Panc1 (cell line): ENCODE measurements around the gene HBEGF. TPM values are rescaled to one million over a fixed set of nuclear protein-coding genes. Genes with fewer than 3 reads are reported as not detected.
A peak's percentile ranks its signal among the peaks of the same experiment; 100 is the strongest.

Experiments used
- ATAC-seq: fragments of 200-7000 bp; cut with Tn5 transposase; 2 replicates; pipeline ENCODE4 v1.9.1; 2020; ENCODE audit warnings: mild to moderate bottlenecking, moderate library complexity
- Bru-seq: library from RNA; stranded (reverse); fragments of 400-500 nt; gene quantifications from one replicate; lab custom pipeline; 2021; lab: Mats Ljungman, UMichigan
- BruChase-seq, 2 experiments: library from RNA; stranded (reverse); fragments of 400-500 nt; gene quantifications; one replicate each; lab custom pipeline; 2021; lab: Mats Ljungman, UMichigan
- BruUV-seq: library from RNA; stranded (reverse); fragments of 400-500 nt; replicated peaks from 2 replicates; lab custom pipeline; 2021; lab: Mats Ljungman, UMichigan
- CTCF ChIA-PET: fragments of 300-600 bp; sonication (Branson Sonifier 250); formaldehyde crosslinking; loops from one replicate; lab custom pipeline; 2022; ENCODE audit warnings: antibody characterized with exemption; lab: Charles Lee
- POLR2A ChIA-PET: fragments of 300-600 bp; sonication (Branson Sonifier 250); formaldehyde crosslinking; loops from one replicate; lab custom pipeline; 2022; ENCODE audit warnings: antibody characterized with exemption; lab: Charles Lee
- DNase-seq: peaks from one replicate; pipeline ENCODE4 v3.0.0-alpha.2; 2010; ENCODE audit warnings: low read depth, low spot score
- H3K27ac ChIP-seq: 2 replicates; pipeline ENCODE4 v1.5.1; 2011; ENCODE audit warnings: mild to moderate bottlenecking, low read length, inconsistent platforms
- H3K27me3 ChIP-seq: fragments of 200-500 bp; sonication (Bioruptor generic); 2 replicates; pipeline ENCODE4 v1.6.0; 2014; ENCODE audit warnings: low read length, inconsistent platforms; ENCODE audit not compliant: control insufficient read depth, insufficient read depth
- H3K36me3 ChIP-seq: fragments of 200-500 bp; sonication (Bioruptor generic); 2 replicates; pipeline ENCODE4 v1.5.1; 2014; ENCODE audit warnings: inconsistent platforms, mild to moderate bottlenecking, low read length, moderate library complexity; ENCODE audit not compliant: control insufficient read depth, insufficient read depth
- H3K4me1 ChIP-seq: 2 replicates; pipeline ENCODE4 v1.5.1; 2011; ENCODE audit warnings: inconsistent platforms, mild to moderate bottlenecking, low read length, moderate library complexity; ENCODE audit not compliant: control insufficient read depth, insufficient read depth
- H3K4me3 ChIP-seq, 2 experiments: 2 replicates each; pipeline ENCODE4 v1.5.1; 2011 to 2012; ENCODE audit warnings: low read depth in 2 of 2, low read length in 2 of 2, mild to moderate bottlenecking in 2 of 2, inconsistent platforms in 1 of 2, moderate library complexity in 1 of 2
- H3K9me3 ChIP-seq: fragments of 200-500 bp; sonication (Bioruptor generic); 2 replicates; pipeline ENCODE4 v1.5.1; 2014; ENCODE audit warnings: low read depth, mild to moderate bottlenecking, inconsistent platforms, low read length, moderate library complexity; ENCODE audit not compliant: control insufficient read depth, insufficient read depth
- CTCF ChIP-seq: fragments of 450-650 bp; IDR thresholded peaks from 2 replicates; pipeline ENCODE4 v1.5.1; 2017; ENCODE audit warnings: mild to moderate bottlenecking
- POLR2AphosphoS5 ChIP-seq: IDR thresholded peaks from 2 replicates; pipeline ENCODE4 v1.6.1; 2012; ENCODE audit warnings: mild to moderate bottlenecking, low read depth, low read length, moderate library complexity
- REST ChIP-seq, 2 experiments: IDR thresholded peaks; 2 replicates each; pipeline ENCODE4 v1.6.1; 2011 to 2012; ENCODE audit warnings: low read depth in 2 of 2, control low read depth in 1 of 2, low read length in 1 of 2, mild to moderate bottlenecking in 1 of 2, moderate library complexity in 1 of 2; ENCODE audit not compliant: insufficient read depth in 1 of 2
- SIN3A ChIP-seq: IDR thresholded peaks from 2 replicates; pipeline ENCODE4 v1.6.1; 2012; ENCODE audit warnings: low read depth, mild to moderate bottlenecking, low read length, moderate library complexity, borderline replicate concordance; ENCODE audit not compliant: insufficient read depth
- TCF7L2 ChIP-seq: IDR thresholded peaks from 2 replicates; pipeline ENCODE4 v1.6.1; 2011; ENCODE audit warnings: mild to moderate bottlenecking, low read depth, low read length, inconsistent platforms
- in situ Hi-C: cut with HindIII; loops from 2 replicates; pipeline ENCODE4 v1.10.0; 2016; ENCODE audit warnings: low sequenced_read_pairs, low pct_unique_long_range_greater_than_20kb
- intact Hi-C: fragments of 100-400 bp; cut with micrococcal nuclease; formaldehyde crosslinking; loops from one replicate; pipeline ENCODE4 v1.10.0; 2022; ENCODE audit not compliant: unreplicated experiment
- long read RNA-seq: library from polyadenylated mRNA; unstranded; transcript quantifications from one replicate; pipeline ENCODE4 v2.0.0, GENCODE V29; 2021; ENCODE audit not compliant: unreplicated experiment
- polyA plus RNA-seq: library from polyadenylated mRNA; unstranded; fragments of >200 nt; gene quantifications from one replicate; pipeline ENCODE4 v1.2.1, GENCODE V29; 2012; ENCODE audit warnings: missing spikeins; ENCODE audit not compliant: insufficient read length
- total RNA-seq: library from RNA; stranded (reverse); gene quantifications from one replicate; pipeline ENCODE4 v1.2.1, GENCODE V29; 2021; ENCODE audit not compliant: unreplicated experiment

The HBEGF gene
- total RNA-seq (5.0 TPM), Bru-seq, nascent RNA (percentile 56 among the genes with signal in this experiment), BruChase-seq, experiment 1, labeled RNA remaining after a 2-hour chase (percentile 57 among the genes with signal in this experiment), BruChase-seq, experiment 2, labeled RNA remaining after a 6-hour chase (percentile 52 among the genes with signal in this experiment)
- 2.9 TPM for polyA plus RNA-seq
- long read RNA-seq, transcript HBEGF-201 (6 exons, 2,386 nt) = major isoform, 7 of 10 reads
- long read RNA-seq, partial matches to known transcripts = 2 of 10 reads
- long read RNA-seq, other reads (novel, unspliced or antisense) = 0 of 10 reads

- DNase-seq = peak; percentile 46
- peak; percentile 93 for ATAC-seq
- H3K4me1 ChIP-seq = peaks cover 14% of the 10 kb centered on the region
These were observed at the start of gene HBEGF for GRCh38 chr5:140346348-140347221. TSS of gene HBEGF (minus strand) at chr5:140346603. CDS start at chr5:140346328, 275 bp downstream.

More at GRCh38 chr5:140346348-140347221, at the start of gene HBEGF:
- BruUV-seq = no TSS peak
- in situ Hi-C loops = no loop called here
- POLR2A ChIA-PET = interaction anchor here (0.6 to 0.7 kb wide), 2 partner anchors 18 to 172 kb away, joined by 3 read pairs; partner anchors contain the start of gene CYSTM1
- TF ChIP-seq REST (IDR thresholded peaks at IDR 0.05; ENCODE audit: insufficient read depth in 1 of 2, low read depth in 2 of 2, low read length in 1 of 2) (no peak), TCF7L2 (no peak), CTCF (peak; percentile 59), SIN3A (peak; percentile 43; the same call in 1 of the 2 replicates), POLR2AphosphoS5 (peak; percentile 74)
- no peaks in the 10 kb centered on the region for H3K36me3 ChIP-seq
- H3K4me3 ChIP-seq = peak within 1 kb of the TSS; percentile 63 to 68
- CTCF ChIA-PET = interaction anchor here (0.6 to 5.1 kb wide), 17 partner anchors 8 to 243 kb away, joined by 3 to 79 read pairs (median 5); partner anchors contain the start of gene PFDN1
- H3K9me3 ChIP-seq = no peaks in the 10 kb centered on the region
- intact Hi-C loops = loop anchor here (2.0 kb wide), 1 partner anchor 44 kb away; the partner anchor contains the start of gene PFDN1
- peak within 1 kb of the TSS; percentile 63; the same call in 1 of the 2 replicates for H3K27ac ChIP-seq
- H3K27me3 ChIP-seq = no peaks in the 10 kb centered on the region
